ENCODE data around the gene YARS1. TPM values are rescaled to one million over a fixed set of nuclear protein-coding genes. Genes with fewer than 3 reads are reported as not detected.
A peak's percentile ranks its signal among the peaks of the same experiment; 100 is the strongest.

YARS1 gene
- total and polyA plus RNA-seq, 2 of the 13 experiments (the other 11 are each of a cell fraction or from before 2014, with no cell fraction given) = 50.1 to 113 TPM

DNA sequence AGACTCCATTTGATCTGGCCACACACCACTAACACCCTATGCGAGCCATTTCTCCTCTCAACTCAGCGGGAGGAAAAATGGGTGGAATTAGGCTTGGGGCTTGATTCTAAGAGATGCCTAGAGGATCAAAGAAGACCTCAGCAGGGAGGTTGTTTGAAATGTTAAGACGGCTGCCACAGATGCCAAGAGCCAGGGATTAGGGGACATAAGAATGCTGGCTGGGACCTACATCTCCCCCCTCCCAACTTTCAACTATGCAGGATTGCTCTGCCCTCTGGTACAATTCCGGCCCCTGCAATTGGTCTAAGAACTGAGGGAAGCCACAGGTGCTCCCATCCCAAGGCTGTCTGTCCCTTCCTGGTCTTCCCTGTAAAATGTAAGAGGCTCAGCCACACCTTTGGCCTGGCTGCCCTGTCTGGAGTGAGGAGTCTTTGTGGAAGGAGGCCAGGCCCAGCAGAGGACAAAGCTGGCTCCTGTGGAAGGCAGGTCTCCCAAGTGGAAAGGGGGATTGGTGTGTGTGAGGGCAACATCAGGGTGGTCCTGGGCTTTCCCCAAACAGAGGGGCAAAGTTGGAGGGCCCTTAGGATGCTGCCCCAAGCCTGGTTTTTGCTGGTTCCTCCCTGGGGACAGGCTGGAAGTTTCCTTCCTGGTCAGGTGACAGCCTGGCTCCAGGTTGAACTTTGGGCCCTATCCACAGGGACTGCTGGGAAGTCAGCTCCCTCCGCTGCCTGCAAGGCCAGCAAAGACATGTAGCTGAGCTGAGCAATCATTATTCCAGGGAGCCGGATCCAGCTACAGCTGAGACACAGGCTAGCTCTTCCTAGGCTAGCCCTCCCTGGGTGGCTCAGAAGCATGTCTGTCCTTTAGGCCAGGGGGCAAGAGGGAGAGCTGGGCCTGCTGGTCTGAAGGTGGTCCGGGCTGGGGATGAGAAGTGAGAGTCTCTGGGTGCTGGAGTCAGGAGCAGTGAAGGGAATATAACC, 80.1 kb downstream of the YARS1 start (continued):
- TF ChIP-seq, protein P1, sequence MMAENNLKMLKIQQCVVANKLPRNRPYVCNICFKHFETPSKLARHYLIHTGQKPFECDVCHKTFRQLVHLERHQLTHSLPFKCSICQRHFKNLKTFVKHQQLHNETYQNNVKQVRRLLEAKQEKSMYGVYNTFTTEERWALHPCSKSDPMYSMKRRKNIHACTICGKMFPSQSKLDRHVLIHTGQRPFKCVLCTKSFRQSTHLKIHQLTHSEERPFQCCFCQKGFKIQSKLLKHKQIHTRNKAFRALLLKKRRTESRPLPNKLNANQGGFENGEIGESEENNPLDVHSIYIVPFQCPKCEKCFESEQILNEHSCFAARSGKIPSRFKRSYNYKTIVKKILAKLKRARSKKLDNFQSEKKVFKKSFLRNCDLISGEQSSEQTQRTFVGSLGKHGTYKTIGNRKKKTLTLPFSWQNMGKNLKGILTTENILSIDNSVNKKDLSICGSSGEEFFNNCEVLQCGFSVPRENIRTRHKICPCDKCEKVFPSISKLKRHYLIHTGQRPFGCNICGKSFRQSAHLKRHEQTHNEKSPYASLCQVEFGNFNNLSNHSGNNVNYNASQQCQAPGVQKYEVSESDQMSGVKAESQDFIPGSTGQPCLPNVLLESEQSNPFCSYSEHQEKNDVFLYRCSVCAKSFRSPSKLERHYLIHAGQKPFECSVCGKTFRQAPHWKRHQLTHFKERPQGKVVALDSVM (CRISPR knock-in tag; IDR thresholded peaks at IDR 0.05) = peak; percentile 85
- TF ChIP-seq, protein P2, sequence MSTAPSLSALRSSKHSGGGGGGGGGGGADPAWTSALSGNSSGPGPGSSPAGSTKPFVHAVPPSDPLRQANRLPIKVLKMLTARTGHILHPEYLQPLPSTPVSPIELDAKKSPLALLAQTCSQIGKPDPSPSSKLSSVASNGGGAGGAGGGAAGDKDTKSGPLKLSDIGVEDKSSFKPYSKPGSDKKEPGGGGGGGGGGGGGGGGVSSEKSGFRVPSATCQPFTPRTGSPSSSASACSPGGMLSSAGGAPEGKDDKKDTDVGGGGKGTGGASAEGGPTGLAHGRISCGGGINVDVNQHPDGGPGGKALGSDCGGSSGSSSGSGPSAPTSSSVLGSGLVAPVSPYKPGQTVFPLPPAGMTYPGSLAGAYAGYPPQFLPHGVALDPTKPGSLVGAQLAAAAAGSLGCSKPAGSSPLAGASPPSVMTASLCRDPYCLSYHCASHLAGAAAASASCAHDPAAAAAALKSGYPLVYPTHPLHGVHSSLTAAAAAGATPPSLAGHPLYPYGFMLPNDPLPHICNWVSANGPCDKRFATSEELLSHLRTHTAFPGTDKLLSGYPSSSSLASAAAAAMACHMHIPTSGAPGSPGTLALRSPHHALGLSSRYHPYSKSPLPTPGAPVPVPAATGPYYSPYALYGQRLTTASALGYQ (CRISPR knock-in tag; IDR thresholded peaks at IDR 0.05) = 0 out of 2 replicates have a peak, but pooled peaks have one; percentile 40
- TF ChIP-seq CEBPG (CRISPR knock-in tag; IDR thresholded peaks at IDR 0.05) = peak; percentile 61
- TF ChIP-seq SALL2 (CRISPR knock-in tag; IDR thresholded peaks at IDR 0.05) = no peak
- TF ChIP-seq ZNF30 (CRISPR knock-in tag; IDR thresholded peaks at IDR 0.05) = 0 out of 2 replicates have a peak, but pooled peaks have one; percentile 33
- no peak for TF ChIP-seq KLF9 (CRISPR knock-in tag; IDR thresholded peaks at IDR 0.05; ENCODE audit: low read depth)
- peak; percentile 50; the same call in 1 of the 2 replicates for TF ChIP-seq GABPB1 (CRISPR knock-in tag; IDR thresholded peaks at IDR 0.05)
- TF ChIP-seq, protein P3, sequence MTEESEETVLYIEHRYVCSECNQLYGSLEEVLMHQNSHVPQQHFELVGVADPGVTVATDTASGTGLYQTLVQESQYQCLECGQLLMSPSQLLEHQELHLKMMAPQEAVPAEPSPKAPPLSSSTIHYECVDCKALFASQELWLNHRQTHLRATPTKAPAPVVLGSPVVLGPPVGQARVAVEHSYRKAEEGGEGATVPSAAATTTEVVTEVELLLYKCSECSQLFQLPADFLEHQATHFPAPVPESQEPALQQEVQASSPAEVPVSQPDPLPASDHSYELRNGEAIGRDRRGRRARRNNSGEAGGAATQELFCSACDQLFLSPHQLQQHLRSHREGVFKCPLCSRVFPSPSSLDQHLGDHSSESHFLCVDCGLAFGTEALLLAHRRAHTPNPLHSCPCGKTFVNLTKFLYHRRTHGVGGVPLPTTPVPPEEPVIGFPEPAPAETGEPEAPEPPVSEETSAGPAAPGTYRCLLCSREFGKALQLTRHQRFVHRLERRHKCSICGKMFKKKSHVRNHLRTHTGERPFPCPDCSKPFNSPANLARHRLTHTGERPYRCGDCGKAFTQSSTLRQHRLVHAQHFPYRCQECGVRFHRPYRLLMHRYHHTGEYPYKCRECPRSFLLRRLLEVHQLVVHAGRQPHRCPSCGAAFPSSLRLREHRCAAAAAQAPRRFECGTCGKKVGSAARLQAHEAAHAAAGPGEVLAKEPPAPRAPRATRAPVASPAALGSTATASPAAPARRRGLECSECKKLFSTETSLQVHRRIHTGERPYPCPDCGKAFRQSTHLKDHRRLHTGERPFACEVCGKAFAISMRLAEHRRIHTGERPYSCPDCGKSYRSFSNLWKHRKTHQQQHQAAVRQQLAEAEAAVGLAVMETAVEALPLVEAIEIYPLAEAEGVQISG (CRISPR knock-in tag; IDR thresholded peaks at IDR 0.05) = peak; percentile 68; the same call in 1 of the 2 replicates
- TF ChIP-seq ZNF614 (CRISPR knock-in tag; IDR thresholded peaks at IDR 0.05; ENCODE audit: borderline replicate concordance) = peak; percentile 81
- TF ChIP-seq PHF8 (CRISPR knock-in tag; IDR thresholded peaks at IDR 0.05) = peak; percentile 62
- no peak for TF ChIP-seq ZNF558 (CRISPR knock-in tag; IDR thresholded peaks at IDR 0.05; ENCODE audit: borderline replicate concordance)
- TF ChIP-seq ZMYM2 (CRISPR knock-in tag; IDR thresholded peaks at IDR 0.05) = peak; percentile 84; the same call in 1 of the 2 replicates
- 0 out of 2 replicates have a peak, but pooled peaks have one; percentile 57 for TF ChIP-seq KDM3A (CRISPR knock-in tag; IDR thresholded peaks at IDR 0.05; ENCODE audit: low read depth)
- TF ChIP-seq, protein P4, sequence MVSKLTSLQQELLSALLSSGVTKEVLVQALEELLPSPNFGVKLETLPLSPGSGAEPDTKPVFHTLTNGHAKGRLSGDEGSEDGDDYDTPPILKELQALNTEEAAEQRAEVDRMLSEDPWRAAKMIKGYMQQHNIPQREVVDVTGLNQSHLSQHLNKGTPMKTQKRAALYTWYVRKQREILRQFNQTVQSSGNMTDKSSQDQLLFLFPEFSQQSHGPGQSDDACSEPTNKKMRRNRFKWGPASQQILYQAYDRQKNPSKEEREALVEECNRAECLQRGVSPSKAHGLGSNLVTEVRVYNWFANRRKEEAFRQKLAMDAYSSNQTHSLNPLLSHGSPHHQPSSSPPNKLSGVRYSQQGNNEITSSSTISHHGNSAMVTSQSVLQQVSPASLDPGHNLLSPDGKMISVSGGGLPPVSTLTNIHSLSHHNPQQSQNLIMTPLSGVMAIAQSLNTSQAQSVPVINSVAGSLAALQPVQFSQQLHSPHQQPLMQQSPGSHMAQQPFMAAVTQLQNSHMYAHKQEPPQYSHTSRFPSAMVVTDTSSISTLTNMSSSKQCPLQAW (CRISPR knock-in tag; IDR thresholded peaks at IDR 0.05) = 0 out of 2 replicates have a peak, but pooled peaks have one; percentile 33
- TF ChIP-seq HMG20B (CRISPR knock-in tag; conservative IDR thresholded peaks at IDR 0.05) = peak; percentile 52; the same call in 1 of the 2 replicates
- peak; percentile 97 for TF ChIP-seq HNF4A (CRISPR knock-in tag; IDR thresholded peaks at IDR 0.05)
- no peak for TF ChIP-seq ATF7 (IDR thresholded peaks at IDR 0.05)
- peak; percentile 58; the same call in 1 of the 2 replicates for TF ChIP-seq ATF7 (CRISPR knock-in tag; IDR thresholded peaks at IDR 0.05)
- no peak; the same call in 1 of the 2 replicates for TF ChIP-seq NFYC (CRISPR knock-in tag; IDR thresholded peaks at IDR 0.05)
- TF ChIP-seq ZBTB20 (CRISPR knock-in tag; IDR thresholded peaks at IDR 0.05; ENCODE audit: borderline replicate concordance, low read depth) = peak; percentile 22; the same call in 1 of the 2 replicates
- TF ChIP-seq RAD51 (IDR thresholded peaks at IDR 0.05; ENCODE audit: borderline replicate concordance) = peak; percentile 61; the same call in 1 of the 2 replicates

Measured in HepG2 (cell line).